HFF-Myc (cell line): ENCODE results near the gene SIK1.
"Not testable (repeated sequence)": the region's sequence is repeated elsewhere in the genome, so short reads cannot be mapped to it uniquely, and the experiment has no call there.

ENCODE experiments used
- DNase-seq: peaks from one replicate; pipeline ENCODE4 v3.0.0-alpha.2; 2011; ENCODE audit warnings: low read depth; ENCODE audit errors: extremely low read depth
- H3K4me3 ChIP-seq: replicated peaks from 2 replicates; pipeline ENCODE4 v1.5.1; 2011; ENCODE audit warnings: low read depth, mild to moderate bottlenecking, control low read depth, low read length

The SIK1 gene

DNA sequence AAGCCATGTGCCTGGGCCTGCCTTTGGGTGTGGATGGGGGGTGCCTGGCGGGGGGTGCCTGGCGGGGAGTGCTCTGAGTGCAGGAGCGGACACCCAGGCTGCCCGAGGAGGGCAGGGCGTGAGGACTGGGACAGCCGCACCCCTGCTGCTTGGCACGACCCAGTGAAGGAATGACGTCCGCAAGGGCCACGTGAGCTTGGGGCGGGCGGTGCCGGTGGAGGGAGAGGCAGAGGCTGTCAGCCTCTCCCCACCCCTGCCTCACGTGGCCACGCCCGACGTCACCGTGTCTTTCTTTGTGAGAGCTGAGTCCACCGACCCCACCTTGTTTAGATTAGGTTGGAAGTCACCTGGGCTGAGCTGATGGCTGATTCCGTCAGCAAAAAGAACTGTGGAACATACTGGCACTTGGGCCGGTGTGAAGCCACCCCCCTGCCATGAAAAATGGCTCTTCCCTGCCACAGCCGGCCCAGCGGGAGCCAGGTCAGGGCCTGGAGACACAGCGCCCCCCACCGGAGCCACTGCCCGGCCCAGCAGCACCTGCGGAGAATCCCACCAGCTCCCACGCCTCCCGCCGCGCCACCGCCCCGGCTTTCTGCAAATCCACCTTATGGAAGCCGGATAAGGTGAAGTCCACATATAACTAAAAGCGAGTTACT lies 19.5 kb upstream of the SIK1 start:
- not testable (repeated sequence) for H3K4me3 ChIP-seq, DNase-seq

- H3K4me3 ChIP-seq, DNase-seq: not testable (repeated sequence)
These were observed 17.6 kb upstream of the SIK1 start for GRCh38 chr21:43444524-43444923.

GRCh38 chr21:43442571-43442970 lies 15.6 kb upstream of the SIK1 start:
- DNase-seq: not testable (repeated sequence)

DNA sequence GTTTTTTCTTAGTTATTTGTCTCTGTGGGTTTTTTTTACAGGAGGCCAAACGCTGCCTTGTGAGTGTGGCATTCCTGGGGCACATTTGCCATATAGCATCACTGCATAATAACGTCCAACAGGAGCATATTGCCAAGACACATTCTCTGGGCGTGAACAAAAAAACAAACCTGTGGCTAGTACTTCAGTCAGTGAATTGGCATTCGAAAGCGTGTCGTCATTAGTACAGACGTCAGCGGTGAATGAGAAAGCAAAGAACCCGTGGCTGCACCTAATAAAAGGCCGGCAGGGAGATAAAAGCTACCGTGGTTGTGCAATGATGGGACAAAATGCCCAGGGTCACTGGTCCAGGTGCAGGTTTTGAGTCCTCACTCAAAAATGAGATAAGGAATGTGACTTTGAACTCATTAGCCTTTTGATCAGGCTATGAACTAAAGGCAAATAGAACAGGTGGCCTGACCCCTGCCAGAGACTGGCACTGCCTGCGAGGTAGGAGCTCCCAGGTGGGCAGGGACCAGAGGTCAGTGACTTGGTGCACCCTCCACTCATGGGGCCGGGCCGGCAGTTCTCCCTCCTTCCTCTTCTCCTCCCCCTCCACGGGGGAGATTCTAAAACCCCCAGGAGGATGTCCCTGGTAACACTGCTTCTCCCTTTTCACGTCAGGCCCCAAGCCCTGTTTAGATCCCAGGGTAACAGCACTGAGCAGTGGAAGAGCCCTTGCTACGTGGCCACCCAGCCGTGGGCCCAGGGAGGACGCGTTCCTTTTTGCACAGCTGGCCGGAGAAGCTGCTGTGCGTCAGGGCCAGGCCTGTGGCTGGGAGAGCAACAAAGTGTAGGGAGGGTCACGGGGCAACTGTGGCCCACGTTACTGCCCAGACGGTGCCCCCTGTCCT lies 14.2 kb upstream of the SIK1 start:
- DNase-seq, H3K4me3 ChIP-seq: not testable (repeated sequence)

More at GRCh38 chr21:43442571-43442970, 15.6 kb upstream of the SIK1 start:
- not testable (repeated sequence) for H3K4me3 ChIP-seq

- H3K4me3 ChIP-seq: not testable (repeated sequence)
These were observed 12.6 kb upstream of the SIK1 start for GRCh38 chr21:43439316-43440075.

GRCh38 chr21:43436272-43436671 lies 9.3 kb upstream of the SIK1 start:
- not testable (repeated sequence) for DNase-seq, H3K4me3 ChIP-seq

More at GRCh38 chr21:43439316-43440075, 12.6 kb upstream of the SIK1 start:
- DNase-seq: not testable (repeated sequence)

DNA sequence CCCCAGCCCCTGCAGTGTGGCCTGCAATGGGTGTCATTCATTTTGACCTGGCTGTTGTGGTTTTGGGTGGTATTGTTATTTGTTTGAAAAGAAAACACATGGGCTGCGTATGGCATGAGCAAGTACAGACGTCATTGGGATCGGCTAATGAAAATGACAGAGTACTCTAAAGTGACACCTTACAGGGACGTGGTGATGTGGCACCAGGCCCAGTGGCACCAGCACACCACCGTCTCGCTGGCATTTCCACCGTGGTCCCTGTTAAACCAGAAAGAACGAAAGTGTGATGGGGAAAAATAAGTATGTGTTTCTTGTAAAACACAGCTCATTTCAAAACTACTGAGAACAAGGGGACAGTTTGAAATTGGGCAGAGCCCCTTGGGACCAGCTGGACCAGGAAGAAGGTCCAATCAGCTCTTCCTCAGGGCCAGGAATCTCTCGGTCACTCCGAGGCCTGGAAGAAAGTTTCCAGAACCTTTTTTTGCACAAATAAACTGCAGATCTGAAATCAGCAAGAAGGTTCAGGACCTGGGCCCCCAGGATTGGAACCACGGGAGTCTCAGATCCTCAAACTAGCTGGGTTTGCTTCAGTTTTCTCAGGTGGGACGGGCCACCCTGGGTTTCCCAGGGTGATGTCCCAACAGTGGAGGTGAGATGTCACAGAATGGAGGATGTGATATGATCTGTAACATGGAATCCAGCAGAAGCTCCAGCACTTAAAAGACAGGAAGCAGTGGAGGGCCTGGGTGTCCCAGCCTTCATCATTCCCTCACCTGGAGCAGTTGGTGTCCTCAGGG lies 6.6 kb upstream of the SIK1 start:
- H3K4me3 ChIP-seq, DNase-seq: not testable (repeated sequence)

DNA sequence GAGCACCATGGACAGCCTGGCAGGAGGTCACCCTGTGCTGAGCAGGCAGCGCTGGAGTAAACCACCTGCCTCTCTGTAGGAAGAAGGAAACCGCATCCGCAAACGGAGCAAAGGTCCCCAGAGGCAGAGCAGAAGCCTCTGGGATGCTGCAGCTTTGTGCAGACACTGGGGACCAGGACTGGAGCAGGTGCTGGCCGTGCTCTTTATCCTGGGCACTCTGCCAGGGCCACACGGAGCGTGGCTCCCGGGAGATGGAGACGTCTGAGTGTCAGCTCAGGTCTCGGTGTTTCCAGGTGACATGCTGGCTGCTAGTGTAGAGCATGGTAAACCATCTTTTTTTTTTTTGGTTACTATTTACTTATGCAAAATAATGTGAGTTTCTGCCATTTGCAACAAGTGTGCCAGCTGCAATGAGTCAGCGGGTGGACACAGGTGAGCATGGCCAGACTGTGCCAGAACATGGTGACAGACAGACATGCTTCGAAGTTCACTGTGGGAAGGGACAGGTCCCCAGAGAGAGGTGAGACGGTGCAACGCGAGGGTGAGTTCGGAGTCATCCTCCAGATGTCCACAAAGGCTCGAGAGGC lies 4.0 kb upstream of the SIK1 start:
- DNase-seq: not testable (repeated sequence)

DNA sequence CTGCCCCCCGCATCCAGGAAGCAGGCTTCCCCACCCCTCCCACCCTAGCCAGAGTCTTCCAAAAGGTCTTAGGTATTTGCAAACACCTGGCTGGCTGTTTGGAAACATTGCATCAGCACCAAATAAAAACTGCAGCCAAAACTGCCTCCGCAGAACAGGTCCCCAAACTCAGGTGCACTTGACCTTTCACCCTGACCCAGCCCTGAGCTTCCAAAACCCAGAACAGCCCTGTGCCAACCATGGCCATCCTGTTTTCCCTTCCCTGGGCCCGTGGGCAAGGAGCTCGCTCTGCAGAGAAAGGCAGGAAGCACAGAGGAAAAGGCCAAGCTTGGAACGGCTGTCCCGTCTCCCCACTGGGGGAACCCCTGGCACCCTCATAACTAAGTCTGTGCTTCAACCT lies 2.0 kb upstream of the SIK1 start:
- H3K4me3 ChIP-seq, DNase-seq: not testable (repeated sequence)

More for the DNA sequence above, 4.0 kb upstream of the SIK1 start:
- H3K4me3 ChIP-seq: not testable (repeated sequence)

DNA sequence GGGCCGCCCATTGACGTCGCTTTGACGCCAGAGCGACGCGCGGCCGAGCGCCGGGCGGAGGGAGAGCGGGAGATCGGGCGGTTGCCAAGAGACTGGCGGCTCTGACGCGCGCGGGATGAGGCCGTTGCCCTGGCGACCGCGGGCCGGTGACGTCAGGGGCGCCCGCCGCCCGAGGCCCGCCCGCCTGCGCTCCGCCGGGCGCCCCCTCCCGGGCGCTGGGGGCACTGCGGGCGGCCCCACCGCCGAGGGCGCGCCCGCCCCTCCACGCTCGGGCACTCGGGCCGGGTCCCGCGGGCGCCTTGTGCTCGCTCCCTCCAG lies 270 bp upstream of the SIK1 start:
- DNase-seq, H3K4me3 ChIP-seq: not testable (repeated sequence)

- H3K4me3 ChIP-seq, DNase-seq: not testable (repeated sequence)
These were observed 927 bp downstream of the SIK1 start for GRCh38 chr21:43426004-43426403.

GRCh38 chr21:43419475-43419874 lies 7.5 kb downstream of the SIK1 start:
- H3K4me3 ChIP-seq, DNase-seq: not testable (repeated sequence)

DNA sequence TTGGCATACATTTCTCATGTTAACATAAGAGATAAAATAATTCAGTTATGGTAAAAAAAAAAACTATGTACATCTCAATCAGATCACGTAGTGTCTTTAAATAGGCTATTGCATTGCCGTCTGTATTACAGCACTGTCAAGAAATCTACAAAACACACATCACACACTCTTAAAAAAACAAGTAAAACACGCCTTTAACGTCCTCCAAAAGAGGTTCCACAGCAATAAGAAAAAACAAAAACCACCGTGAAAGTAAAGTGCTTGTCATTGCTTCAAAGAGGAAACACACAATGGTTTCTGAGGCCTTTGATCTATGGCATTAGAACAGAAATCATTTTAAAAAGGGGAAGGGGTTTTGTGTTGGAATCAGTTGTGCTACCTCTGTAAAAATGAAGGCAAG lies 12.4 kb downstream of the SIK1 start:
- not testable (repeated sequence) for H3K4me3 ChIP-seq, DNase-seq

- DNase-seq, H3K4me3 ChIP-seq: not testable (repeated sequence)
These were observed 14.7 kb downstream of the SIK1 start for GRCh38 chr21:43412020-43412788.

DNA sequence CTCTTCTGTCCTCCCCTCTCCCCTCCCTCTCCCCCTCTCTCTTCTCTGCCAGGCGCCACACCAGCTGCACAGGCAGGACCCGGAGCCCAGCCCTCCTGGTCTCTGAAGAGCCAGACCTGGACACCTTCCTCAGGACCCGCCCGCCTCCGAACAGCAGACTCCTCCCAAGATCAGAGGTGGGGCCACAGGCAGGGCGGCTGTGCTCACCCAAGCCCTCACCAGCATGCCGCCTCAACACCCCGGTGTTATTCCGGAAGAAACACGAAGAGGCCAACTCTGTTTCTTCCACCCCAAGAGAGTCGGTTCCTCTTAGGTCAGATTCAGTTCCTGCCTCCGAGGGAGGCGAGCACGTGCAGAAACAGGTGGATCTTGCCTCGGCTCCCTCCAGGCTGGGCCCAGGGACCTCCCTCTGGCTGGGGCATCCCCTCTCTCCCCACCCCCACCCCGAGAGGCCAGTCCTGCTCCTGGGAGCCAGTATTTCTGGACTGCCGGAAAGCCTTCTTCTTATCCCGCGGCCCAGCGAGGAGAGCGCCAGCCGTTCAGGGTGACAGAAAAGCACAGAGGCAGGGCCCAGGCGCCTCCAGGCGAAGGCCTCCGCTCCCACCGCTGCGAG lies 16.4 kb downstream of the SIK1 start:
- not testable (repeated sequence) for H3K4me3 ChIP-seq, DNase-seq

DNA sequence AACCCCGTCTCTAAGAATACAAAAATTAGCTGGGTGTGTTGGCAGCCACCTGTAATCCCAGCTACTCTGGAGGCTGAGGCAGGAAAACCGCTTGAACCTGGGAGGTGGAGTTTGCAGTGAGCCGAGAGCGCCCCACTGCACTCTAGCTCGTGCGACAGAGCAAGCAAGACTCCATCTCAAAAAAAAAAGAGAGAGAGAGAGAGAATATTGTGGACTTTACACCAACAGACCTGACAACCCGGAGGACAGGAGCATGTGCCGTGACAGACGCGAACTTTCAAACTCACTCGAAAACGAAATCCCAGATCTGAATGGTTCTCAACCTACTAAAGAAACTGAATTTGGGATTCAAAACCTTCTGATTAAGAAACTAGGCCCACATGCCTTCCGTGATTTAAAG lies 19.8 kb downstream of the SIK1 start:
- not testable (repeated sequence) for H3K4me3 ChIP-seq, DNase-seq

DNA sequence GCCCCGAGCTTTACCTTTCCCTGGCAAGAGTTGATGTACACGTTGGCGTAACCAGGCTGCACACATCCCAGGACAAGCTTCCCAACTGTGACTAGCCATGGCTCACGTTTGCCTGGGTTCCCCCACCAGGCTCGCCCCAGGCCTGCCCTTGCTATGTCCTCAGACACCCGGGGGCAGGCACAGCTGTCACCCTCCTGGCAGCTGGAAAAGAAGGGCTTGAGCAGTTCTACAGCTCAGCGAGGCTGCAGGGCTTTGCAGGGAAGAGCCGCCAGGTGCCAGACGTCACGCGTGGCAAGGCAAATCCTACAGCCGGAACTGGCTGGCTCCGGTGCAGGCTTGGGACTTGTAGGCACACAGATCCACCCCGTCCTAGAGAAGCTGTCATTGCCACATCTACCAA lies 22.5 kb downstream of the SIK1 start:
- not testable (repeated sequence) for DNase-seq, H3K4me3 ChIP-seq
